ENCODE measurements around the gene KRTAP1-5.
"Not testable (repeated sequence)": the region's sequence is repeated elsewhere in the genome, so short reads cannot be mapped to it uniquely, and the experiment has no call there.

Gene KRTAP1-5

DNA sequence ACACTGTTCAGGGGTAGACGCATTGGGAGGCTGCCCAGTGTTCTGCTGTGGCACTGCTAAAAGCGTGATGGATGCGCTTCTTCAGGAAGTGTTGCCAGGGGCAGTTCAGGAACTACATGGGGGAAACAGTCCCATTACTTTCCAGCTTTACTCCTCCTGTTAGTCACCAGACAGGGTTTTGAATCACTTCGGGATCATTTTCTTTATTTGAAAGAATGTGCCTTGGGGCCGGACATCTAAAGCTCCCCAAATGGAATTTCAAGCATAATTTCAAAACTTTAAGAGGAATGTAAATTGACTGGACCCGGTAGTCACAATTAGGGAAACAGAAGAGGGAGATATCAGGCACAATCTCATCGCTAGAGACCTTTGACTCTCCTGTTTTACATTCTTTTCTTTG lies 21.4 kb upstream of the KRTAP1-5 start:
- peak; percentile 70 for DNase-seq (ENCODE audit: low spot score)

DNA sequence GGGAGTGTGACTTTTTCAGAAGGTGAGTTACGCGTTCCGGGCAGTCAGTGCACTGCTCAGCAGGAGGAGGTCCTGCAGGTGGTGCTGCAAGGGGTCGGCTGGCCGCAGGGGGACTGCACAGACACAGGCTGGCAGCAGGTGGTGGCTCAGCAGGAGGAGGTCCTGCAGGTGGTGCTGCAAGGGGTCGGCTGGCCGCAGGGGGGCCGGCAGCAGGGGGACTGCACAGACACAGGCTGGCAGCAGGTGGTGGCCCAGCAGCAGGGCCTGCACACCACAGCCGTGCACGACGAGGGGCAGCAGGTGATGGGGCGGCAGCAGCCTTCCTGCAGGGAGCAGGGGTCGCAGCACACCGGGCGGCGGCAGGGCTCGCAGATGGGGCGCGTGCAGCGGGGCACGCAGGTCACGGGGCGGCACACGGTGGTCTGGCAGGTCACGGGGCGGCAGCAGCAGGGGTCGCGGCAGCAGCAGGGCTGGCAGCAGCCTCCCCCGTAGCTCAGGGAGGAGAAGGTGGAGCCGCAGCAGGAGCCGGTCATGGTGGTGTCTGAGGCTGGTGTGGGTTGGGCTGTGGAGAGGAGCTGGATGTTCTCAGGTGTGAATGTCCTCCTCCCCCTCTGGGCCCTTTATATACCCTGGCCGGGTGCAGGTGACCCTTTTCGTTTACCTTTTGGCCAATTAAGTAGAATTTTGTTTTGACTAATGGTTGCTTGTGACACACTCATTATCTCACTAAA lies 19.9 kb upstream of the KRTAP1-5 start, which contains the start of gene KRTAP2-1:
TSS of gene KRTAP2-1 (minus strand) at position 582 of the 731 bp plus-strand sequence. CDS start at position 533, 49 bp downstream.
- DNase-seq (ENCODE audit: low spot score), result not testable (repeated sequence)

DNA sequence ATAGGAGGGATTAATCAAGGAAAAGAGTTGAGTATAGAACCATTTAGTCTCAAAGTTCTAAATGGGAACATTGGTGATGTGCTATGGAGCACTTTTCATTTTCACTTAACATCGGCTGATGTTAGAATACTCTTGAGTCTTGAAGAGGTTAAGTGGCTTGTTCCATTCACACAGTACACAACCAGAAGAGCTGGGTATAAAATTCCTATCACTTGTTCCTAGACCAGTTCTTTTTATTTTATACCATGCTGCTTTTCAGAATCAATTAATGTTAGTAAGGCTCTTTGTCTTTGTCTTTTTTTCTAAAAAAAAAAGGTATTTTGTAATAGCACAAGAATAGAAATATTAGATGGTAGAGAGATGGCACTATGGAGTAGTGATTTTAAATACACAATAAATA lies 15.9 kb upstream of the KRTAP1-5 start:
- DNase-seq (ENCODE audit: low spot score), result no peak

DNA sequence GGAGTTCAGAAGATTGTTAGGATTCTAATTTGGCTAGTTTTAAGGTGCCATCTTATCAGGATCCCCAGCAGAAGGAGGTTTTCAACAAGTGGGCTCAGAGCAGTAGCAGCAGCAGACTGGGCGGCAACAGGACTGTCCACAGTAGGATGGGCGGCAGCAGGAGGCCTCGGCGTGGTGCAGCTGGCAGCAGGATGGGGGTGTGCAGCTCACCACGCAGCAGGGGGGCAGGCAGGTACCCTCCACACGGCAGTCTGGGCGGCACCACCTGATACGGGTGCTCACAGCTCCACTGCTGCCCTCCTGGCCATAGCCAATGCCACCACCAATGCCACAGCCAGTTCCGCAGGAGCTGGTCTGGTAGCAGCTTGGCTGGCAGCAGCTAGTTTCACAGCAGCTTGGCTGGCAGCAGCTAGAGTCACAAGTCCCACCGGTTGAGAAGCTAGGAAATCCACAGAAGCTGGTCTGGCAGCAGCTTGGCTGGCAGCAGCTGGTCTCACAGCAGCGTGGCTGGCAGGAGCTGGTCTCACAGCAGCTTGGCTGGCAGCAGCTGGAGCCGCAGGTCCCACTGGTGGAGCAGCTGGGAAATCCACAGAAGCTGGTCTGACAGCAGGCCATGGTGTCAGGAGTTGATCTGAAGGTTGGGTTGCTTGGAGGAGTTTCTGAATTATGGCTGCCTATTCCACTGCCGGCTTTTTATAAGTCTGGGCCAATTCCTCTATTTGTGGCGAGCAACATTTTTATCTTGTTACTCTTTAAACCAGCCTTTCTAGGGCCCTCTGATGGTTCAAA lies 14.0 kb upstream of the KRTAP1-5 start, which contains the start of gene KRTAP1-1:
TSS of gene KRTAP1-1 (minus strand) at position 668 of the 789 bp plus-strand sequence. CDS start at position 615, 53 bp downstream.
- peak; percentile 43 for DNase-seq (ENCODE audit: low spot score)

DNA sequence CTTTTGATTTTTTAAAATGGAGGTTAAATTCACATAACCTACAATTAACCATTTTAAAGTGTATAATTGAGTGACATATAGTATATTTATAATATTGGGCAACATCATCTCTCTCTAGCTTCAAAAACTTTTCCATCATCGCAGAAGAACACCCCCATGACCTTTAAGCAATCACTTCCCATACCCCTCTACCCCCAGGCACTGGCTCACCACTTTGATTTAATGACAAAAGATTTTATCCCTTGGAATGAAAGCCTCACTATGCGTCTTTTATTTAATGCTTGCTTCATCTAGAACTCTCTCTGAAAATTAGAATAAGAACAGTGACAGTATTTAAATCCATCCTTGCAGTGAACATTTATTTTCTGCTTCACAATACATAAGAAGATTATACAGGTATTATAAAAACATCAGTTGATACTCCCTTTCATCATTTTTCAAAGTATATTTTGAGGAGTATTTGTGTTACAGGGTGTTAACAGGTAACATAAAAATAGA lies 10.9 kb upstream of the KRTAP1-5 start:
- DNase-seq (ENCODE audit: low spot score), result no peak

GRCh38 chr17:41034346-41034935 lies 7.4 kb upstream of the KRTAP1-5 start, which contains the start of gene KRTAP1-3:
TSS of gene KRTAP1-3 (minus strand) at chr17:41034874. CDS start at chr17:41034821, 53 bp downstream.
- not testable (repeated sequence) for DNase-seq (ENCODE audit: low spot score)

DNA sequence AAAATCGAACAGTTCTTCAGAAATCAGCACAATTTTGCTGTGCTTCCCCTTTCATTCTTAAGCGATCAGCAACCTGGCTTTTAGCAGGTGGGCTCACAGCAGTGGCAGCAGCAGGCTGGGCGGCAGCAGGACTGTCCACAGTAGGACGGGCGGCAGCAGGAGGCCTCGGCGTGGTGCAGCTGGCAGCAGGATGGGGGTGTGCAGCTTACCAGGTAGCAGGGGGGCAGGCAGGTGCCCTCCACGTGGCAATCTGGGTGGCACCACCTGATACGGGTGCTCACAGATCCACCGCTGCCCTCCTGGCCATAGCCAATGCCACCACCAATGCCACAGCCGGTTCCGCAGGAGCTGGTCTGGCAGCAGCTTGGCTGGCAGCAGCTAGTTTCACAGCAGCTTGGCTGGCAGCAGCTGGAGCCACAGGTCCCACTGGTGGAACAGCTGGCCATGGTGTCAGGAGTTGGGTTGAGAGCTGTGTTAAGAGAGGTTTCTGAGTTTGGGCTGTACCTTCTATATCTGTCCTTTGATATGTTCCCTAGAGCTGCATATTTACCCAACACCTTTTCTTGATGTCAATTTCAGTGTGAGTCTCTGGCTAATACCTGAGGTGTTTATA lies 2.7 kb upstream of the KRTAP1-5 start, which contains the start of gene KRTAP1-4:
TSS of gene KRTAP1-4 (minus strand) at position 563 of the 613 bp plus-strand sequence. CDS start at position 446, 117 bp downstream.
- DNase-seq (ENCODE audit: low spot score), result no peak

DNA sequence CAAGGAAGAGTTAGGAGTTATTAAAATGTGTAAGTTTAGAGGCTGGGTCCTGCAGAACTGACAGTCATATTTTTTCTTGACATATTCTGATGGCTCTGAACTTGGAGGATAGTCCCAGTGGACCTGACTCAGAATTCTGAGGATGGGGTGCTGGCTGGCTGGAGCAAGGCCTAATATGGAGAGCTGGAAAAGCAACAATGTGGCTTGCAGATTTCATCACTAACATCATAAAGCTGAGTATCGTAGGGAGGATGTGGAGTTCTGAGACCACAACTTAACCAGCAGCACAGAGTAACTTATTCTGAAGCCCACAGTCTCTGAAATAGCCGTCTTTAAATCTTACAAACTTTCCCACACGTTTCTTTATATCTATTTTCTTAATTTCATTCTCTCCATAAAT lies 2.3 kb downstream of the KRTAP1-5 start:
- DNase-seq (ENCODE audit: low spot score), result peak; percentile 51

- DNase-seq (ENCODE audit: low spot score), result no peak
Observed at GRCh38 chr17:41020336-41020735, 6.7 kb downstream of the KRTAP1-5 start.

GRCh38 chr17:41019415-41019814 lies 7.6 kb downstream of the KRTAP1-5 start:
- no peak for DNase-seq (ENCODE audit: low spot score)

- no peak for DNase-seq (ENCODE audit: low spot score)
Observed at GRCh38 chr17:41018541-41018940, 8.5 kb downstream of the KRTAP1-5 start.

DNA sequence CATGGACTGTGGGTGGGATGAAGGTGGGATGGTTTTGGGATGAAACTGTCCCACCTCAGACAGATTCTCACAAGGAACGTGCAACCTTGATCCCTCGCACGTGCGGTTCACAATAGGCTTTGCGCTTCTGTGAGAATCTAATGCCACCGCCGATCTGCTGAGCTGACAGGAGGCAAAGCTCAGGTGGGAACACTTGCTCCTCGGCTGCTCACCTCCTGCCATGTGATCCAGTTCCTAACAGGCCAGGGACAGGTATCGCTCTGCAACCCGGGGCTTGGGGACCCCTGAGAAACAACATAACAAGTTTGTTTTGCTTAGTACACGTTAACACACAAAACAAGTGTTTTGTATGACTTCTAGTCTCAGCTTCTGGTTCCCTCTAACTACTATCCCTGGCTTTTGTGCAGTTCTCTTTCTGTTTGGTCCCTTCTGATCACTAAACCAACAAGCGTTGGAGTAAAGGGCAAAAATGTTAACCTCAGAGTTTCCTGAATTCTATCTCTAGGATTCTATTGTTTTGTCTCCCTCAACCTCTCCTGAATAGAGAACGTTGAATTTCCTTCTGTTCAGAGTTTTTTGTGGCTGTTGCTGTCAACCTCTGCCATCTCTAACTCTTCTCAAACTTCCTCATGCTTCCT lies 10.3 kb downstream of the KRTAP1-5 start:
- no peak for DNase-seq (ENCODE audit: low spot score)

GRCh38 chr17:41015454-41015853 lies 11.6 kb downstream of the KRTAP1-5 start:
- no peak for DNase-seq (ENCODE audit: low spot score)

GRCh38 chr17:41013606-41014005 lies 13.4 kb downstream of the KRTAP1-5 start:
- peak; percentile 54 for DNase-seq (ENCODE audit: low spot score)

DNA sequence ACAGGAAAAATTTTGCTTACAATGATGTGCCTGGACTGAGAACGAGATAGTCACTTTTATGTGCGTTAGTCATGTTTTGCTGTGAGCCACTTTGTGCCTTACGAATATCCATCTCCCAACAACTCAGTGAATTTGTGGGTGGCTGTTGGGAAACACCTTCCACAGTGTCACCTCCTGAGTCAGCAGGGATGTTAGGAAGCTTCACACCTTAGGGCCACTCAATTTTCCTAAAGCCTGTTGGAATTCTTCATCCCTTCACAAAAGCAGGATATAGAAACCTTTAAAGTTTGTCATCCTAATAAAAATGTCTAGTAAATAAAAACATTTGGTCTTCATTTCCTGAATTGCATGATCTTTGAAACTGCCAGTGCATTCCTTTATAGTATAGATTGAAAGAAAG lies 13.8 kb downstream of the KRTAP1-5 start:
- peak; percentile 13 for DNase-seq (ENCODE audit: low spot score)

DNA sequence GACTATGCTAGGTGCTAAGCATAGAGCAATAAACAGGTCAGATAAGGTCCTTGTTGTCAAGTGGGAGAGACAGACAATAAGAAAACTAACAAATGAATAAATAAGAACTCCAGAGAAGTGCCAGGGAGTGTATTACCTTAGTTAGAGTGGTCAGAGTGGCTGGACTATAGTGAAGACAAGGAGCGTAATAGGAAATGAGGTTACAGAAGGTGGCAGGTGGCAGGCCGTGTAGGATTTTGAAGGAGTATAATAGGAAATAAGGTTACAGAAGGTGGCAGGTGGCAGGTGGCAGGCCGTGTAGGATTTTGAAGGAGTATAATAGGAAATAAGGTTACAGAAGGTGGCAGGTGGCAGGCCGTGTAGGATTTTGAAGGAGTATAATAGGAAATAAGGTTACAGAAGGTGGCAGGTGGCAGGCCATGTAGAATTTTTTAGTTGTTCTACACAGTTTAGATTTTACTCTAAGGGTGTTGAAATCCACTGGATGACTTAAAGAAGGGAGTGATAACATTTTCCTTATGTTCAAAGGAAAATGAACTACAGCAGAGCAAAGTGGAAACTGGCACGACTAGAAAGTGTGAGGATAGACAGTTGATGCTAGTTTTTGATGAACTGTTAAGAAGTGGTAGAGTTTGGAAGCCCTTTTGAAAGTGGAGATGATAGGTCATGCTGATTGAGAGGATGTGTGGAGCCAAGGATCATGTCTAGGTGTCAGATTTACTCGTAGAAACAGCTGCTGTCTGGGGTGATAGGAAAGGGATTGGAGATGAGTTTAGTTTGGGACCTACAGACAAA lies 14.5 kb downstream of the KRTAP1-5 start:
- no peak for DNase-seq (ENCODE audit: low spot score)

- peak; percentile 9 for DNase-seq (ENCODE audit: low spot score)
Observed at GRCh38 chr17:41010441-41010840, 16.6 kb downstream of the KRTAP1-5 start.

- no peak for DNase-seq (ENCODE audit: low spot score)
Observed at GRCh38 chr17:41009936-41010335, 17.1 kb downstream of the KRTAP1-5 start.

- DNase-seq (ENCODE audit: low spot score), result no peak
Observed at GRCh38 chr17:41009301-41009760, 17.7 kb downstream of the KRTAP1-5 start.

GRCh38 chr17:41008811-41009210 lies 18.2 kb downstream of the KRTAP1-5 start, which contains the start of gene KRTAP3-1:
TSS of gene KRTAP3-1 (minus strand) at chr17:41009128. CDS start at chr17:41009074, 54 bp downstream.
- no peak for DNase-seq (ENCODE audit: low spot score)

All from GM03348 (cell line).